NCI-H345 (cell line): ENCODE measurements around the gene TP53I11.

Experiments
- DNase-seq: peaks from one replicate; lab custom pipeline; 2025; lab: John Stamatoyannopoulos, UW

The TP53I11 gene

DNA sequence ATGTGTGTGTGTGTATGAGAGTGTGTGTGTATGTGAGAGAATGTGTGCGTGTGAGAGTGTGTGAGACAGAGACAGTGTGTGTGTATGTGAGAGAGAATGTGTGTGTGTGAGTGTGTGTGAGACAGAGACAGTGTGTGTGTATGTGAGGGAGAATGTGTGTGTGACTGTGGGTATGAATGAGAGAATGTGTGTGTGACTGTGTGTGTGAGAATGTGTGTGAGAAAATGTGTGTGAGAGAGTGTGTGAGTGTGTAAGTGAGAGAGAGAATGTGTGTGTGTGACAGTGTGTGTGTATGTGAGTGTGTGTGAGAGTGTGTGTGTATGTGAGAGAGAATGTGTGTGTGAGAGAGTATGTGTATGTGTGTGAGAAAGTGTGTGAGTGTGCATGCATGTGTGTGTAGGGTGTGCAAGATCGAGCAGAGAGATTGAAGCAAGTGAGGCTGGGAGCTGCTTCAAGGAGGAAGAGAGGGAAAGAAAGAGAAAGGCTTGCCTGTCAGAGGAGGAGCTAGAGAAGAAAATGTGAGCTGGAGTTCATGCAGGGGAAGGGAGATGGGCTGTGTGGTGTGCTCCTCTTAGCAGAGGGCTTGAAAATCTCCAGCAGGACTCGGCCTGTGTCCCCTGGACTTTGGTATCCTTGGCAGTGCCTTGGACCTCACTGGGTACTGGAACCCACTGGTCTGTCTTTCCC is 27.7 kb upstream of the TP53I11 start:
- DNase-seq = no peak

- DNase-seq = peak; percentile 11
Measured at GRCh38 chr11:44977493-44977984, 26.9 kb upstream of the TP53I11 start.

DNA sequence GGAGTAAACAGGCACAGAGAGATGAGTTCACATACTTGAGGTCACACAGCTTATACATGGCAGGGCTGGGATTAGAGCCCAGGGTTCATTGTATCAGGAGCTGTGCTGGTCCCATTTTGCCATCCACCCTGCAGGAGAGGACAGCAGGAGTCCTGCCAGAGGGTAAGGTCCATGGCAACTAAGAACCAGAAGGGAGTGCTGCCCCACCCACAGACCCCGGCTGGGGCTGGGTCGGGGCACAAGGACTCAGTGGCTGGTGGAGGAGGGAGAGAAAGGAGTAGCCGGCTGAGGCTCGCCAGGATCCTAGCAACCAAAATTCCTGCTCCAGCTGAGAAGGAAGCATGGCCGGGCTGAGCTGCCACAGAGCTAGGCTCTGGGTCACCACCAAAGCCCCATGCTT is 25.9 kb upstream of the TP53I11 start:
- no peak for DNase-seq

- no peak for DNase-seq
Measured at GRCh38 chr11:44974402-44975000, 23.8 kb upstream of the TP53I11 start.

- DNase-seq = no peak
Measured at GRCh38 chr11:44973632-44974401, 23.1 kb upstream of the TP53I11 start.

DNA sequence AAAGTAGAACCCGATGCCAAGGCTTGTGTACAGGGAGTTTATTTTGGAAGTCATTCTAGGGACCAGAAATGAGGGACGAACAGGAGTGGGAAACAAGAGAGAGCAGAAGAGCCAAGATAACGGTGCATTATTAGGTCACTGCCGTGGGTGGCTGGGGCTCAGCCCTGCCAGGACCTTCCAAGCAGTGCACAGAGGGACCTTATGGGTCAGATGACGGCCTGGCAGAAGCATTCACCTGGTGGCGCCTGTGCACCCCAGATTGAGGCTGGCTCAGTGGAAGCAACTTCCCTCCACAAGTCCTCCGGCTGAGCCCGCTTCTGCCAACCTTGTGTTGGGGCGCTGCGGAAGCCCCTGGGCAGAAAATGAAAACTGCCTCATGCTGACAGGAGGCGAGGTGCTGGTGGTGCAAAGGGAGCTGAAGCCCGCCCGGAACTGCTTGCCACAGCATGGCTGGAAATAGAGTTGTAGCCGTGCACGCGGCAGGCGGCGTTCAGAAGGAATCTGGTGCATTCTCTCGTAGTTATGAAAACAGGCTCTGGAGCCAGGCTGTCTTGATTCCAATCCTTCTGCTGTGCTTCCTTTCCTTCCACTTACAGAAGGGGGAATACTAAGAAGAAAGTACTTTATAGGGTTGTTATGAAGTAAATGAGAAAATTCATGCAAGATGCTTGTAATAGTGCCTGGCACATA is 22.2 kb upstream of the TP53I11 start:
- DNase-seq = no peak

DNA sequence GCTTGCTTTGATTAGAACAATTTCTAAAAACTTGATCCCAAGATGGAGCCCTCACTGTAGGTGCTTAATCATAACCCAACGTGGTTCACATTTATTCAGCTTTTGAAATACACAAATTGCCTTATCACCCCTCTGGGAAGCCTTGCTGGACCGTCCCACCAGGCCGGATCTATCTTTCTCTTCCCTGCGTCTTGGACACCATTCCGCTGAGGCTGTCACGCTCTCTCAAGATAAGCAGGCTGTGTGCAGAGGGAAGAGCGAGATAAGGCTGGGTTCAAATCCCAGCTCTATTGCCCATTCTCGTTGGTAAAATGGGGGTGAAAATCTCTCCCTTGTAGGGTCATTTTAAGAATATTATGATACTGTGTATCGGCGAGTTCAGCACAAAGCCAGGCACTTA is 20.5 kb upstream of the TP53I11 start:
- no peak for DNase-seq

DNA sequence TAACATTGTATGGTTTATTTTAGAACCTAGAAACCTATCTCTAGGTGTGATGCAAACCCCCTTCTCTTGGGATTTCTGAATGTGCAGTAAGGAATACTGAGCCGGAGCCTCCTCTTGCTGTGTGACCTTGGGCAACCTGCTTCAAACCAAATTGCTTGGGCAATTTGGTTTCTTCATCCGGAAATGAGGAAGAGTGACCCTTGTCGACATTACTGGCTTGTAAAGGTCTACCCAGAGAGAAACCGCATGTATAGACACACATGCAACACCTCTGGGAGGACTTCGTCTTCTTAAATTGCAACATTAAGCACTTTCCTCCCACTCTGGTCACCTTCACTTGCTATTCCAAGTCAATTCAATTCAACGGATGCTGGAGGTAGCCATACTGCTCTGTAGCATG is 19.6 kb upstream of the TP53I11 start:
- no peak for DNase-seq

DNA sequence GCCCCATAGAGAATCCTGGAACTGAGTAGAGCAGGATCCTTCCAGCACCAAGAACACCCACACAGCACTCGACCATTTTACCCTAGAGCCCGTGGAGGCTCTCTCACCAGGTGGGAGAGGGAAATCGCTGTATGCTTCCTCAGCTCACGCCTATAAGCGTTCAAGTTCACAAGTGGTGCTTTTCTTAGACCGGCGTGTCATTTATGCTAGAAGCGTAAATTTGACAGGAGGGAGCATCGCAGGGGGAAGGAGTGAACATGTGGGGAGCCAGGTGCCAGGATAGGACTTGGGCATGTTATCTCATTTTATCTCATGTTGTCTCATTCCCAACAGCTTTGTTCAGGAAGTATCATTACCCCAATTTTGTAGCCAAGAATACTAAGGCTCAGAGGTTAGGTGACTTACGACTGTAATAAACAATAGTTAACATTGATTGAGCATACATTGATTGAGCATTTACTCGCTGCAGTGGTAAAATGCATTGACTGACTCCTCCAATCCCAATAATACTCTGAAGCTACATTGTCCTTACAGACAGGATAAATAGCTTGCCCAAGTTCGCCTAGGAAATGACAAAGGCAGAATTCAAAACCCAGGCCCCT is 19.1 kb upstream of the TP53I11 start:
- DNase-seq = no peak

DNA sequence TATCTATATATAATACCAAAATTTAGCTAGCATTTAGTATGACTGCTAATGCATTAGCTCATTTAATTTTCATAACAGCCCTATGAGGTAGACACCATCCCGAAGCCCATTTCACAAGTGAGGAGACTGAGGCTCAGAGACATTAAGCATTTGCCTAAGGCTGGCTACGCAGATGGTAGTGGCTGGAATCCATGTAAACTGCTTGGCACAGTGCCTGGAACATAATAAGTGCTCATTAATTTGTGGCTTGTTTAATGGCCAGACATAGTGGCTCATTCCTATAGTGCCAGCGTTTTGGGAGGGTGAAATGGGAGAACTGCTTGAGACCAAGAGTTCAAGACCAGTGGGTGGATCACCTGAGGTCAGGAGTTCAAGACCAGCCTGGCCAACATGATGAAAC is 17.8 kb upstream of the TP53I11 start:
- no peak for DNase-seq

DNA sequence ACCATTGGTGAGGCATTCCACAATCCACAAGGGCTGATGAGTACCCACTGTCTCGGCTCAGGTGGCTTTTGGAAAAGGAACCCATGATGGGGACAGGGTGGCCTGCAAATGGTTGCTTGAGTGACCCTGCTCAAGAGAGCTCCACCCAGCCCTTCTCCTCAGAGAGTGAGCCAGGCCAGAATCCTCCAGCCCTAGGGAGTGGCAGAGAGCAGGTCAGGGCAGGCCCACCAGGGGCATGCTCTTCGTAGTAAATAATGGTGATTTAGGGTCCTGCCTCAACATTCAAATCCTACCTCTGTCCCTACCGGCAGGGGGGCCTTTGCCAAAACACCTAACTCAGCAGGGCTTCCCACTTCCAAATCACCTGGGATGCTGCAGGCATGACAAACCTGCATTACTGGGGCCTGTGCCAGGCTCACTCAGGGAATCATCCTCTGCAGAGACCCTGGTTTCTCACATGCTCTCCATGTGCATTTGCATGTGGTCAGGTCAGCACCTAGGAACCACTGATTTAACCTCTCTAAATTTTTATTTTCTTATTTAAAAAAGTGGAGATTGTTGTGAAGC is 17.3 kb upstream of the TP53I11 start:
- peak; percentile 51 for DNase-seq

GRCh38 chr11:44966694-44967093 is 16.0 kb upstream of the TP53I11 start:
- DNase-seq = no peak

GRCh38 chr11:44964526-44965209 is 14.0 kb upstream of the TP53I11 start:
- peak; percentile 11 for DNase-seq

DNA sequence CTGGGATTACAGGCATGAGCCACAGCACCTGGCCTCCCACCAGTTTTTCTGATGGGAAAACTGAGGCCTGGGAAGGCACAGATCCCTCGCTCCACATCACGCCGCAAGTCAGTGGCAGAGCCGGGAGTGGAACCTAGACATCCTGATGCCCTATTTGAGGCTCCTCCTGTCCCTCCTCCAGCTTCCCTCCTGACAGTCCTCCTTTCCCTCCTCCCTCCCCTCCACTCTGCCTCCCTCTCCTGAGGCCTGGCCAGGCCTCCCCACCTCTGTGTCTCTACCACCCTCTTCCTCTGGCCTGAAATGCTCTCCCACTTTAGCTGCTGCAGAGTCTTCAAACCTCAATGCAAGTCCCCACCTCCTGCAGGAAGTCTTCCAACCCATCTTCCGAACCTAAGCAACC is 13.3 kb upstream of the TP53I11 start:
- no peak for DNase-seq

DNA sequence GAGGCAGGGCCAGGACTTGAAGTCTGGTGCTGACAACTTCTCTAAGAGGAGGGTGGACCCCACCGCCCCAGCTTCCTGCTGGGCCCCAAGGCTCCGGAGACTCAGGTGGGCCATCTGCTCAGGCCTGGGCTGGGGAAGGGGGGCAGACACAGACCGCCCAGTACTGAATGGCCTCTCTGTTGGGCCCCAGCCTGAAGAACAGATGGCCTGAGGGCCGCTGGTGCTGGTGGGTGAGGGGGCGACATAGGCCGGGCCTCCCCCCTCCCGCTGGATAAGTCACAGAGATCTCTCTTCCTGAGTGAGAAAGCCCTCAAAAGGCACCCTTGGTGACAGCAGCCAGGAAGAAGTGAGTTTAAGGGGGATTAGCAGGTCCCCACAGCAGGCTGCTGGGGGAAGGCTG is 12.5 kb upstream of the TP53I11 start:
- no peak for DNase-seq

- DNase-seq = no peak
Measured at GRCh38 chr11:44962464-44962863, 11.8 kb upstream of the TP53I11 start.

DNA sequence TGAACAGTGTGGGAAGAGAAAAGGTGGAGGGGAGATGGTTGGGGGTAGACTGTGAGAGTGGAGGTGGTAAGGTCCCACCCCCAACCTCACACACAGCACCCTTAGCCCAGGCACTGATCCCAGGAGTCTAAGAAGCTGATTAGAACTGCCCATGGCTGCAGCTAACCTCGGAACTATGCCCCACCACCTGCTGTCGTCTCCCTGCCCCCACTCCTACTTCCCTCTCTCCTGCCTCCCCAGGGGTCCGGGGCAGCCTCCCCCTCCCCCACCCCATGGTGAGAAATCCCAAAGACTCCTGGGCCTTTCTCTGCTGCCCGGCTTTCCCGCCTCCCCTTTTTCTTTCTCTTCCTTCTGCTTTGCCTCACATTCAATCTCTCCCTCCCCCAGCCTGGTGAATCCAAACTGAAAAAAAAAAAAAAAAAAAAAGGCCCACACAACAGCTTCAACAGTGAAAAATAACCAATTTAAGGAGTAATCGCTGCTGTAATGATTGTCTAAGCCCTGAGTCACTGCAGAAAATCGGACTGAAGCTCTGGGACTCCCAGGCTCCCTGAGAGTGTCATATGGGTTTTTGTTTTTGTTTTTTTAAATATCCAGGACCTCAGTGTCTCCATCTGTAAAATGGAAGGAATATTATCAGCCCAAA is 9.6 kb upstream of the TP53I11 start:
- no peak for DNase-seq

DNA sequence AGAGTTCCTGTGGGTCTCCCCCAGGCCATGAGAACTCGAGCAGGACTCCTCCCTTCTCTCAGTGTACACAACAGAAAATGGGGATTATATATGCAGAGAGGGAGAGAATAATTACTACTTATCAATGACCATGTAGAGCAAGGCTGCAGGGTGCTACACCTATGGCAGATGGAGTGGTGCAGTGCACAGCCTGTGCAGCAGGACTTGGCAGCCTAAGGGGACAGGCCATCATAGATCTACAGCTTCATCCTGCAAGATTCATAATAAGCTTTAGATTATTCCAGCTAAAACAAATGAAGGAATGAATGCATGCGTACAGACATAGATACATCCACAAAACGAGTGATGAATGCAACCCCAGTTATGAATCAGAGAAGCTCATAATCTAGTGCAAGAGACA is 8.4 kb upstream of the TP53I11 start:
- no peak for DNase-seq

DNA sequence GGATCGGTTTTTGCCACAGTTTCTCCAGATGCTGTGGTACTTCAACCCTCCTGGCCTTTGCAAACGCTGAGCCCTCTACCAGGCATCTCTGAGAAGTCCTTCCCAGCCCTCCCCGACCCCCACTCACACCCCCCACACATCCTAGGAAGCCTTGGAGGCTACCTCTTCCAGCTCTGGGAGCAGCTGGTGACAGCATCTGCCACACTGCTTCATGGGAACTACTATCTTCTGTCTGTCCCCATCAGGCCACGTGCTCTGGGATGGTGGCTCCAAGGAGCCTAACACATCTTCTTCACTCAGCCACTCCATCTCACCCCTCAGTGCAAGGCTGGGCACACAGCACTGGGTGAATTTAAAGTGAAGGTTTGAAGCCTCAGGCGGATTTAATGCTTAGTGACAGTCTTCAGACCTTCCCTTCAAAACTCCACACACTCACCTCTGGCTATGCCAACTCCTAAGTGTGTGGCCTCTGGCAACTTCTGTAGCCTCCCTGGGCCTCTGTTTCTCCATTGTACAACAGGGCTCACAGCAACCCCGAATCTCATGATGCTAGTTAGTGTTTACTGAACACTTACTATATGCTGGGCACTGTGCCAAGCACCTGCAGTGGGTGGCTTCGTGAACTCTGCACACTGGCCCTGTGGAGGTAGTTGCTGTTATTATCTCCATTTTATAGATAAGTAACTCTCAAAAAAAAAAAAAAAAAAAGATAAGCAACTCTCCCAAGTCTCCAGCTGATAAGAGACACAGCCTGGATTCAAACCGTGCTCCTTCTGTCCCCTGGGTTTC is 7.3 kb upstream of the TP53I11 start:
- DNase-seq = peak; percentile 20

- no peak for DNase-seq
Measured at GRCh38 chr11:44957040-44957515, 6.4 kb upstream of the TP53I11 start.
